Cerebellar cortex (tissue), 1 donor: ENCODE data around the gene OR13J1.

ENCODE experiments used
- DNase-seq: peaks from one replicate; pipeline ENCODE4 v3.0.0-alpha.2; 2015; ENCODE audit warnings: low spot score

The OR13J1 gene

DNA sequence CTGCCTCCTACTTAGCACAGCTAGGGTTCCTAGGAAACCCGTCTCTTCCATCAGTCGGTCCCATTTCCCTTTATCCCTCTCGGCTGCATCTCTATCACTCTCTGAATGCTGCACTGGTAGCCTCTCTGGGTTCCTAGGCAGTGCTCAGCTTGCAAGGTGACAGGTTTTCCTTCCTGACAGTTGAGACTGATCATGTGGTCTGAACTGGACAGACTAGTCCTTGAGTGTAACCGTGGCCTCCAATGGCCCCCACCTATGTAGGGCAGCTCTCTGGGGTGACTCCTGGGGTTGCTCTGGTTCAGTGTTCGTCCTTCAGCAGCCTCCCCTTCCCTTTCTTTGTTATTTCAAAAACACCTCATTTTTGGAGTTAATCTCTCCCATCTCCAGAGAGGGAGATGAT, 37.4 kb downstream of the OR13J1 start:
- DNase-seq: peak; percentile 36

DNA sequence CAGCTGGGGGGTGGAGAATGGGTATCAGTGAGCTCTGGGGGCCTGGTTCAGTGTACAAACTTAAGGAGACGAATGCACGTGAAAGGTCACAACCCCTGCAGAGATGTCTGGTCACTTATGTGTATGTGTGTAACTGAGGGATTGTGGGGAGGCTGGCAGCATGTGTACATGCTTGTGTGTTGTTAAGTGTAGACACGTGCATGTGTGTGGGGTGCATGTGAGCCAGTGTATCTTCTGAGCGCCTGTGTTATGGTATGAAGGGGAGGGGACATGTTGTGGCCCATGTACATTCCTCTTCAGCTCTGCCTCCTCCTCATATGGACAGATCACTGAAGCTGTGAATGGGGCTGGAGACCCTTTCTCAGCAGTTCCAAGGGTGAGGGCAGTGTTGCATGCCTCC, 39.2 kb downstream of the OR13J1 start:
- DNase-seq: no peak

DNA sequence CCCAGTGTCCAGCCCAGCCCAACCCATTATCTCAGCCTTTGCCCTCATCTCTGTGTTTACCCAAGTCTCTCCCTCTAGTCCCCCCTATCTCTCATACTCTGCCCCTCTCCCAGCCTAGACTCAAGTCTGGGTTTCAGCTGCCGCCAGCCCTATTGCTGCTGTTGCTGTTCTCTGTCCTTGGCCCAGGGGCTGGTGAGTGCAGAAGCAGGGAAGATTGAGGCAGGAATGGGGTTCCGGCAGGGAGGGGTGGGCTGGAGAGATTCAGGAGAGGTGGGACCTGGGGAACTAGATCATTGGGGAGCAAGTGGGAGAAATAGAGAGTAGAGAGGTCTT, 40.5 kb downstream of the OR13J1 start:
- DNase-seq: no peak

DNA sequence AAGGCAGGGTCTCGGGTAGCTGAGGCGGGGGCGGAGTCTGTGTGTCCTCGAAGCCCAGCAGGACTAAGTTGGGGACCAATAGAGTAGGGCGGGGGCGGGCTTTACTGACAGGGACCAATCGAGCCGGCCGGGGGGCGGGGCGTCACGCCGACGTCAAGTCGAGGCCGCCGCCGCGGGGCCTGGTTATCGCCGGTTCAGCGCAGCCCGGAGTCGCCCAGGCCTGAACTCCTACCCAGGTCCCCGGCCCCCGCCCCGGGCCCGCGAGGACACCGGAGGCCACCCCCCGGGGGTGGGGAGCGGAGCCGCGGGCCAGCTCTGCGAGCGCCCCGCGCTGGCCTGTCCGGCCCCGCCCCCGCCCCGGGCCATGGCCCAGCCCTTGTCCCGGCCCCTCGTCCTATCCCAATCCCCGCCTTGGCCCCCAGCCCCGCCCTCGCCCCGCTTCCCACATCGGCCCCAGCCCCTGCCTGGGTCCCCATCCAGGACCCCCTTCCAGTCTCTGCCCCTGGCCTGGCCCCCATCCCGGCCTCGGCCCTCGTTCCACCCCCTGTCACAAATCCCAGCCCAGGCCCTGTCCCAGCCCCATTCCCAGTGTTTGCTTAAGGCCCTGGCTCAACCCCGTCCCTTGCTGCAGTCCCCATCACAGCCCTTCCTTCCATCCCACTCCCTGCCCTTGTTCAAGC, 41.0 kb downstream of the OR13J1 start, which contains the start of gene TMEM8B:
Gene TMEM8B (plus strand): TSS at position 145 of the 680 bp plus-strand sequence. CDS start 220 bp downstream, at position 365.
- DNase-seq: peak; percentile 95

DNA sequence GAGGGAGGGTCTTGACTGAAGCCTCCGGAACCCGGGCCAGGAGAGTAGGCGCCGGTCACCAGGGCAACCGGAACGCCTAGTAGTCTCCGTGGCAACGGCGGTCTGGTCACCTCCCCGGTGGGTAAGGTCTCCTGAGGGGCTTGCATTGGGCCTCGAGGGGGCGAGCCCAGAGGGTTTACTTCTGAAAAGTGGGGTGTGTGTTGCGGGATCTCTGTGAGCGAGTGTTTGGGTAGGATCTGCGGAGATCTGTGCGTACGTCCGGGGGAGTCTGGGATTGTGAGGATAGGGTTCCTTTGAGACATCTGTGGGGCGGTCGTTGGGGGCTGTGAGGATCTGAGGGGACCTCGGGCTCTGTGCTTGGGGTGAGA, 41.5 kb downstream of the OR13J1 start, which contains the start of gene FAM221B:
Gene FAM221B (minus strand): TSS at position 17 of the 368 bp plus-strand sequence. CDS start 2,571 bp downstream, outside the sequence.
- DNase-seq: no peak

DNA sequence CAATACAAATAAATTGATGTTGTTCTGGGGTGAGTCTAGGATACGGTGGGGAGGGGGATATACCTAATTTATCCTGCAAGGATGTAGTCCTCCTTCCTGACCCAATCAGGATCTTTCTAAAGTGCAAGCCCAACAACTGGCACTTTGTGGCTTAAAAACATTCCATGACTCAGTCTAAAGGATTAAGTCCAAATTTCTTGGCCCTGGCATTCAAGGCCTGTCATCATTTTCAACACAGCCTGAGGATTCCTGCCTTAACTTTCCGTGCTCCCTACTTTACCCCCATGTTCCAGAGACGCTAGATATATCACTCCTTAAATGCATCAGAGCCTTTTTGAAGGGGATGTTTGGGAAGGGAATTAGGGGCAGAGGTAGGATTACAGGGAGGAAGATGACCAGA, 42.7 kb downstream of the OR13J1 start:
- no peak for DNase-seq

DNA sequence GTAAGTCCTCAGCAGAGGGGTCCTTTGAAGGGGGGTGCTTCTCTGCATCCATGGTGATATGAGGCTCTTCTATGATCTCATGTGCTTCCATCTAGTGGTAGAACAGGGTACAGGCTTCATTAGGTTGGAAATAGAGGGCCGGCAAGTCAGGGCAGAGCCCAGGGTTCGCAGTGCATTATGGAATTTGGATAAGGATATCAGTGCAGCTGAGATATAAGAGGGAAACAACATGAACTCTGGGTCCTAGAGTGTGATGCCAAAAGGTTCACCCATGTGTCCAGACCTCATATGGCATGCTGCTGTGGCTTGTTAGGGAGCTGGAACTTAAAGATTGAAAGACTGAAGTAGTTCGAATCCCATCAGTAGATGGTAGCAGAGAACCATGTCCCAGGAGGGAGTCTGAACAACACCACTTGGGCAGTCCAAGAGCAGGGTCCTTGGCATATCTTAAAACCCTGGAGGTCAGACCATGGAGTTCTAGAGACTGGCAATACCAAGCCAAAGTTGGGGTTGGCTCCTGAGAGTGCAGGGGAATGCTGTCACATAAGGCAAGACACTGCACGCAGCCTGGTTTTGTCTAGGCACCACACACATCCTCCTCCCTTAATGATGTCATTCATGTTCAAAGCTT, 44.0 kb downstream of the OR13J1 start:
- peak; percentile 76 for DNase-seq

DNA sequence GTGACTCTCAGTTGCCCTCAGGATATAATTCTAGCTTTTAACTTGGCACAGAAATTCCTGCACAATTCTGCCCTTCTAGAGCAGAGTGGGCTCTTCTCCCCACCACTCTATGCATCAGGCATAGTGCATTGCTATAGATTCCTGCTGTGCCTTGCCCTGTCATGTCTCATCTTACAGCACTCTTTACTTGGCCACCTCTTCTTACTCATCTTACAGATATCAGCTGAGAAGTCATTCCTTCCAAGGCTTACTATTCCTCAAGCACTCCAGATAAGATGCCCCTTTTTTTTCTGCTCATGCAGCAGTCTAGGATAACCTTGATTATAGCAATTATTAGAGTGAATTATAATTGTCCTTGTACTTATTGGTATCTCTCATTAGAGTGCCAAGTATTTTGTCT, 47.3 kb downstream of the OR13J1 start:
- no peak for DNase-seq

DNA sequence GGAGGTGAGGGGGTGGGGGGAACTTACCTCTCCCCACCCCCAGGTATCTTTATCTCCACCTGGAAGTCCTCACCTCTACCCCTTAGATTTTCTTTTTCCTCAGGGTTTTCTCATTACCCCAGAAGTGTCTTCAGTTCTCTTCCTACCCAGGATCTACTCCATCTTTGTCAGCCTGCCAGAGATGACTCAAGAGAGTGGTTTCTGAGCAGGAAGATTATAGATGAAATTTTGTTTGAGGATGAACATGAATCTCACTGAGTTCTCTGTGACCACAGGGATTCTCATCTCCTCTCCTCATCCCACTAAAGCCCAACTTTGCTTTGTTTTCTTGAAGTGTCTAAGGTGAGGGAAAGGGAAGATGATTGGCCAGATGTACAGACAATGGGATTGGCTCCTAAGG, 50.1 kb downstream of the OR13J1 start:
- DNase-seq: no peak
